ENCODE results near the gene LPAR2.

LPAR2 gene

DNA sequence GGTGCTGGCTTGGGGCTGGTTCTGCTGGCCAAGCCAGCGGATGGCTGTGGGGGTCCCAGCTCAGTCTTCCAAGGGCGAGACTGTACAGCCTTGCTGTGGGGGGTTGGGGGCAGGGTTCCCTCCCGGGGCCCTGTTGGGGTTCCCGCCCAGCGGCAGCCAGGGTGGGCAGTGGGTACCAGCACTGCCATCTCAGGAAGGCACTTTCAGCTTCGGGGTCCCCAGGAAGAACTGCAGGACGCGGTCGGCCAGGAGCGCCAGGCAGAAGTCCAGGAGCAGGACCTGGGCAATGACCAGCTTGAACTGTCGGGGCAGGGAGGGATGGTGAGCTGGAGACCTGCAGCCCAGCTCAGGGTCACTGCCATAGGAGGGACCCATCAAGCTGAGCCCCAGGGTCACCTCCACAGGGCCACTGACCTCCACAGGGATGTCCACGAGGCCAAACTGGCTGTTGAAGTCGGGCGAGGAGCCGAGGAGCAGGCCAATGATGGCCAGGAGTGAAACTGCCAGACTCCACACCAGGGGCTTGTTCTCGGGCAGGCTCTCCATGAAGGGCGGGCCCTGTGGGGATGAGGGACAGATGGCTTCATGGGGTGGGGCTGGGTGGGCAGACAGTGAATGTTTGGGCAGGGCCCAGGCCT is 17.3 kb upstream of the LPAR2 start:
- TF ChIP-seq, protein P1, sequence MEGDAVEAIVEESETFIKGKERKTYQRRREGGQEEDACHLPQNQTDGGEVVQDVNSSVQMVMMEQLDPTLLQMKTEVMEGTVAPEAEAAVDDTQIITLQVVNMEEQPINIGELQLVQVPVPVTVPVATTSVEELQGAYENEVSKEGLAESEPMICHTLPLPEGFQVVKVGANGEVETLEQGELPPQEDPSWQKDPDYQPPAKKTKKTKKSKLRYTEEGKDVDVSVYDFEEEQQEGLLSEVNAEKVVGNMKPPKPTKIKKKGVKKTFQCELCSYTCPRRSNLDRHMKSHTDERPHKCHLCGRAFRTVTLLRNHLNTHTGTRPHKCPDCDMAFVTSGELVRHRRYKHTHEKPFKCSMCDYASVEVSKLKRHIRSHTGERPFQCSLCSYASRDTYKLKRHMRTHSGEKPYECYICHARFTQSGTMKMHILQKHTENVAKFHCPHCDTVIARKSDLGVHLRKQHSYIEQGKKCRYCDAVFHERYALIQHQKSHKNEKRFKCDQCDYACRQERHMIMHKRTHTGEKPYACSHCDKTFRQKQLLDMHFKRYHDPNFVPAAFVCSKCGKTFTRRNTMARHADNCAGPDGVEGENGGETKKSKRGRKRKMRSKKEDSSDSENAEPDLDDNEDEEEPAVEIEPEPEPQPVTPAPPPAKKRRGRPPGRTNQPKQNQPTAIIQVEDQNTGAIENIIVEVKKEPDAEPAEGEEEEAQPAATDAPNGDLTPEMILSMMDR (IDR thresholded peaks at IDR 0.05; ENCODE audit: insufficient read depth, low read length, poor library complexity, severe bottlenecking): no peak
- no peak for DNase-seq (ENCODE audit: extremely low read depth, insufficient read length)
- Histone ChIP-seq H3K27me3 (replicated peaks; ENCODE audit: control insufficient read depth, insufficient read depth, low read length) (no peaks in the 10 kb centered on the region), H3K36me3 (ENCODE audit: control insufficient read depth, insufficient read depth, low read length) (peaks cover 36% of the 10 kb centered on the region), H3K4me3 (replicated peaks; ENCODE audit: low read depth, low read length) (no peak overlapping the region)

DNA sequence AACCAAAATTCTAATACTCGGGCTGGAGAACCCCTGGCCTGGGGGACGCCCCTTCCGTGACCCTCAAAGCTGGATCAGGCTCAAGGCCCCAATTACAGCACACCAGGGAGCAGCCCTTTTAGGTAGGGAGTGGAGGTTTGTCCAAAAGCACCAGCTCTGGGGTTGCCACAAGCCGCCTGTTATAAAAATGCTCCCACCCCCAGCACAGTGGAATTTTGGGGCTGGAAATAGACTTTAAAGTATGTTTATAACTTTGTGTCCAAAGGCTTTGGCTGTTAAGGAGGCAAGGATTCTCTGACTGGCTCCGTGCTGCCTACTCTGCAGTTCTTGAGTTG is 16.0 kb upstream of the LPAR2 start:
- Histone ChIP-seq H3K36me3 (ENCODE audit: control insufficient read depth, insufficient read depth, low read length) (peaks cover 35% of the 10 kb centered on the region), H3K4me3 (replicated peaks; ENCODE audit: low read depth, low read length) (no peak overlapping the region; the same call in 1 of the 2 replicates)
- TF ChIP-seq, protein P1 (IDR thresholded peaks at IDR 0.05; ENCODE audit: insufficient read depth, low read length, poor library complexity, severe bottlenecking): no peak

DNA sequence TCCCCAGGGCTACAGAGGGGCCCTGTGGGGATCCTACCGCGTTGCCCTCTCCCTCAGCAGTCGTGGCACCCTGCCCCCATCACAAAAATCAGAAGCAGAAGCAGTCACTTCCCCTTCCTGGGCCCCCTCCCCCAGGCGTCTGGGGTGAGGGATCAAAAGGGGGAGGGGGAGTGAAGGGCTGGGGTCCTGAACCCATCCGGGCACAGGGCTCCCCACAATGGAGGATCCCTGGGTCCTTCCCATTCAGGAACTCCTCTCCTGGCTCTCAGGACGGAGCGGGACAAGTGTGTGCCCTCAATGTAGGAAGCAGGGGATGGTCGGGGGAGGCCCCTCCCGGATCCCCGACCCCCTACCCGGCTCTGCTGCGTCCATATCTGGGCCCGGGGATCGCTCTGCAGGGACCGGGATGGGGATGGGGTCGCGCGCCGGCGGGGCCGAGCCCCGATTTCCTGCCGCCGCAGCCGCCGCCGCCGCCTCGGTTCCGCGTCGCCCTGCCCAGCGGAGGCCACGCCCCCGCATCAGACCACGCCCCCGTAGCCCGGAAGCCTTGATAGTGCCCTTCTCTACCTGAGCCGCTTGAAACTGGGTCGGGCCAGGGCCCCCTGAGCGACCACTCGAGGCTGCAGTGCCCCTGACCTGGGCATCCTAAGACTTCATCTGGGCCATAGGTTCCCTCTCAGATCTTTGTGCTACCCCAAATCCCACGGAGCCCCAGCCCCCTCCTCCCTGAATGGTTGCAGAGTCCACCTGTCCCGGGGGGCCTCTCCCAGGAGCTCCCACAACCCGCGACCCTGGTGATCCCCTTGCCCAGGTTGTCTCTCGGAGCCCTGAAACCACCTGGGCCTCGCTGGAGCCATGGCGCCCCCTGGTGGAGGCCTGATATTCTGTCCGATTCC is 15.4 kb upstream of the LPAR2 start, which contains the start of gene GMIP:
Gene GMIP, minus strand, starts transcription at position 500 of the 896 bp plus-strand sequence. Its CDS starts 128 bp downstream, at position 372.
- peak within 1 kb of the TSS; percentile 82 for H3K4me3 ChIP-seq (replicated peaks; ENCODE audit: low read depth, low read length)
- DNase-seq (ENCODE audit: extremely low read depth, insufficient read length): peak; percentile 88
- TF ChIP-seq, protein P1 (IDR thresholded peaks at IDR 0.05; ENCODE audit: insufficient read depth, low read length, poor library complexity, severe bottlenecking): peak; percentile 78
- H3K36me3 ChIP-seq (ENCODE audit: control insufficient read depth, insufficient read depth, low read length): peaks cover 37% of the 10 kb centered on the region
- H3K27me3 ChIP-seq (replicated peaks; ENCODE audit: control insufficient read depth, insufficient read depth, low read length): no peaks in the 10 kb centered on the region

More for the DNA sequence above, 16.0 kb upstream of the LPAR2 start:
- DNase-seq (ENCODE audit: extremely low read depth, insufficient read length): no peak
- no peaks in the 10 kb centered on the region for H3K27me3 ChIP-seq (replicated peaks; ENCODE audit: control insufficient read depth, insufficient read depth, low read length)

DNA sequence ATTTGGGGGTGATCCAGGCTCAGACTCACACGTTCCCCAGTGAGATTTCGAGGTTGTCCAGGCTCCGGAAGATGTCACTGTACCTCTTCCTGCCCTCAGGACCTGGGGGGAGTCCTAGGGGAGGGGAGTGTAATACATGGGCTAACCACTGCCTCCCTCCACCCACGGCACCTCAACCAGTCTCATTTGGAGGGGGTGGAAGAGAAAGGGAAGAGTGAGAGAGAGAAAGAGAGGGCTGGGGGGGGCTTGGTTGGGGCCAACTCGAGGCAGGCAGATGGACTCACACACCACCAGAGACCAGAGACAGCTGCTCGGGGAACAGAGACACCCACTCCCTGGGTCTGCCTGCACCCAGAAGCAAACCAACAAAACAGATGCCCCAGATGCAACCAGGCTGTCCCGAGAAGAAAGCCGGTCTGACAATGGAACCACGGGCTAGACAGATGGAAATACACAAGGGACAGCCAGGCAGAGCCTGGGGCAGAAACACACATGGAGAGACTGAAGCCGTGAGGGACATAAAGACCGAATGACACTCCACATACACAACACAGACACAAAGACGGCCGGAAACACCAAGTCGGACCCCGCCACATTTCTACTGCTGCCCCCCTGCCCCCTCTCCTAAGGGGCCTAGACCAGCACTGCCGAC is 14.6 kb upstream of the LPAR2 start:
- Histone ChIP-seq H3K36me3 (ENCODE audit: control insufficient read depth, insufficient read depth, low read length) (peaks cover 43% of the 10 kb centered on the region), H3K27me3 (replicated peaks; ENCODE audit: control insufficient read depth, insufficient read depth, low read length) (no peaks in the 10 kb centered on the region), H3K4me3 (replicated peaks; ENCODE audit: low read depth, low read length) (peak overlapping the region; percentile 82)
- TF ChIP-seq, protein P1 (IDR thresholded peaks at IDR 0.05; ENCODE audit: insufficient read depth, low read length, poor library complexity, severe bottlenecking): no peak
- no peak for DNase-seq (ENCODE audit: extremely low read depth, insufficient read length)

DNA sequence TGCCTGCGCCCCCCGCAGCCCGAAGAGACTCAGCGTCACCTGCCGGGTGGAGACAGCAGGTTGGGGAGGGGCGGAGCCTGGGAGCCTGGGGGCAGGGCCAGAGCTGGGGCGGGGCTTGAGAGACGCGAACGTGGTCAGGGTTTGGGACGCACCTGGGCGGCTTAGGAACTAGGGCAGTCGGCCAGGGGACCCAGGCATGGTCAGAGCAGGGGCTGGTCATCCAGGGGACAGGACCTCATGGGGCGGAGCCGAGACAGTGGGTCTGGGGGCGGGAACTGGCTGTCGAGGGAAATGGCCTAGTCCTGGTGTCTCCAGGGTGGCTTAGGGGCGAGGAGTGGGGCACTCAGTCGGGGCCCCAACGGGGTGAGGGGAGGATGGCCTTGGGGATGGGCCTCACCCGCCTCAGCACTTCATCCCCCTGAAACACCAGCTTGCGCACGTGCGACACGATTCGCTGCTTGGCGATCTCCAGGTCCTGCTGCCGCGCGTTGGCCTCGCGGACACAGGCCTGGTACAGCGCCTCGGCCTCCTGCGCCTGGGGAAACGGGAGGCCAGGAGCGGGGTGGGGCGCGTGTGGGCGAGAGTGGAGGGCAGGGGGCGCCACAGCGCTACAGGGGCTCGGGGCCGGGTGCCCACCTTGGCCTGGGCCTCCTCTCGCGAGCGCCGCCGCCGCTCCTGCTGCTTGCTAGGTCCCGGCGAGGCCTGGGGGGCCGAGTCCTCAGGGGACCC is 9.7 kb upstream of the LPAR2 start:
- H3K27me3 ChIP-seq (replicated peaks; ENCODE audit: control insufficient read depth, insufficient read depth, low read length): no peaks in the 10 kb centered on the region
- TF ChIP-seq, protein P1 (IDR thresholded peaks at IDR 0.05; ENCODE audit: insufficient read depth, low read length, poor library complexity, severe bottlenecking): no peak
- DNase-seq (ENCODE audit: extremely low read depth, insufficient read length): no peak
- H3K4me3 ChIP-seq (replicated peaks; ENCODE audit: low read depth, low read length): no peak overlapping the region
- peaks cover 55% of the 10 kb centered on the region for H3K36me3 ChIP-seq (ENCODE audit: control insufficient read depth, insufficient read depth, low read length)

Data from GM06990 (cell line).